ENCODE data around the gene HEY2.

Gene HEY2

DNA sequence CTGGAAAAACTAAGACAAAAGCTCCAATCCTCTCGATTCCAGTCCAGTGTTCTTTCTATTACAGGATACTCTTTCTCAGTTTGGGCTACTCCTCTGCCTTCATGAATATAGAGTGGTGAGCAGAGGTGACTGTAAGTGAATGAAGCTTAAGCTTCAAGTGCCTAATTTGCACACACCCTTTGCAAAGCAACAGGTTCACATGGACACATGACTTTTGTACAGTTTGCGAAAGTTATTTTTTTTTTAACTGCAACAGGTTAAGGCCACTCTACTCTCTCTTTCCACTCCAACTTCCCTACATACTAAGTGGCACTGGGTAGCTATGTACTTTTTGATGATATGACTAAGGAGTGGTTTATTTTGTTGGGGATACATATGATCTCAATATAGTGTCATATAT is 19.4 kb upstream of the HEY2 start:
- H3K27ac ChIP-seq: no peak overlapping the region

DNA sequence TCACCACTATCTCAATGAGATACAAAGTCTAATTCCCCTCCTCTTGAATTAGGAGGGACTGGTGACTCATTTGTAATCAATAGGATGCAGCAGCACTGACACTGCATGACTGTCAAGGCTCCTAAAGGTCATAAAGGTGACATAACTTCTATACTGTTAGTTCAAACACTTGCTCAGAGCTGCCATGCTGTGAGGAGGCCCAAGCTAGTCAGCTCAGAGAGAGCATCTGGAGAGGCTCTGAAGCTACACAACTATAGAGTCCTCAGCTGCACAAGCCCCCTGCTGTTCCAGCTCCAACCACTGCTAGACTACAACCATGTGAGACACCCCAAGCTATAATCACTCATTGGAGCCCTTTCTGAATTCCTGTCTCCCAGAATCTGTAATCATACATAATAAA is 17.0 kb upstream of the HEY2 start:
- in situ Hi-C loops (cut with HindIII; ENCODE audit: low pct_ligation_motif_present, low sequenced_read_pairs): no loop called here
- Histone ChIP-seq H3K36me3 (replicated peaks) (no peaks in the 10 kb centered on the region), H3K27me3 (replicated peaks) (no peaks in the 10 kb centered on the region), H3K27ac (no peak overlapping the region), H3K4me3 (ENCODE audit: low read depth, low read length) (no peak overlapping the region)
- TF ChIP-seq, protein P1, sequence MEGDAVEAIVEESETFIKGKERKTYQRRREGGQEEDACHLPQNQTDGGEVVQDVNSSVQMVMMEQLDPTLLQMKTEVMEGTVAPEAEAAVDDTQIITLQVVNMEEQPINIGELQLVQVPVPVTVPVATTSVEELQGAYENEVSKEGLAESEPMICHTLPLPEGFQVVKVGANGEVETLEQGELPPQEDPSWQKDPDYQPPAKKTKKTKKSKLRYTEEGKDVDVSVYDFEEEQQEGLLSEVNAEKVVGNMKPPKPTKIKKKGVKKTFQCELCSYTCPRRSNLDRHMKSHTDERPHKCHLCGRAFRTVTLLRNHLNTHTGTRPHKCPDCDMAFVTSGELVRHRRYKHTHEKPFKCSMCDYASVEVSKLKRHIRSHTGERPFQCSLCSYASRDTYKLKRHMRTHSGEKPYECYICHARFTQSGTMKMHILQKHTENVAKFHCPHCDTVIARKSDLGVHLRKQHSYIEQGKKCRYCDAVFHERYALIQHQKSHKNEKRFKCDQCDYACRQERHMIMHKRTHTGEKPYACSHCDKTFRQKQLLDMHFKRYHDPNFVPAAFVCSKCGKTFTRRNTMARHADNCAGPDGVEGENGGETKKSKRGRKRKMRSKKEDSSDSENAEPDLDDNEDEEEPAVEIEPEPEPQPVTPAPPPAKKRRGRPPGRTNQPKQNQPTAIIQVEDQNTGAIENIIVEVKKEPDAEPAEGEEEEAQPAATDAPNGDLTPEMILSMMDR (IDR thresholded peaks at IDR 0.05; ENCODE audit: low read depth, low read length, missing control alignments): no peak
- no peak for DNase-seq

More for the DNA sequence above, 19.4 kb upstream of the HEY2 start:
- no peak overlapping the region for H3K4me3 ChIP-seq (ENCODE audit: low read depth, low read length)
- TF ChIP-seq, protein P1 (IDR thresholded peaks at IDR 0.05; ENCODE audit: low read depth, low read length, missing control alignments): no peak
- H3K36me3 ChIP-seq (replicated peaks): no peaks in the 10 kb centered on the region
- DNase-seq: no peak
- in situ Hi-C loops (cut with HindIII; ENCODE audit: low pct_ligation_motif_present, low sequenced_read_pairs): no loop called here
- no peaks in the 10 kb centered on the region for H3K27me3 ChIP-seq (replicated peaks)

DNA sequence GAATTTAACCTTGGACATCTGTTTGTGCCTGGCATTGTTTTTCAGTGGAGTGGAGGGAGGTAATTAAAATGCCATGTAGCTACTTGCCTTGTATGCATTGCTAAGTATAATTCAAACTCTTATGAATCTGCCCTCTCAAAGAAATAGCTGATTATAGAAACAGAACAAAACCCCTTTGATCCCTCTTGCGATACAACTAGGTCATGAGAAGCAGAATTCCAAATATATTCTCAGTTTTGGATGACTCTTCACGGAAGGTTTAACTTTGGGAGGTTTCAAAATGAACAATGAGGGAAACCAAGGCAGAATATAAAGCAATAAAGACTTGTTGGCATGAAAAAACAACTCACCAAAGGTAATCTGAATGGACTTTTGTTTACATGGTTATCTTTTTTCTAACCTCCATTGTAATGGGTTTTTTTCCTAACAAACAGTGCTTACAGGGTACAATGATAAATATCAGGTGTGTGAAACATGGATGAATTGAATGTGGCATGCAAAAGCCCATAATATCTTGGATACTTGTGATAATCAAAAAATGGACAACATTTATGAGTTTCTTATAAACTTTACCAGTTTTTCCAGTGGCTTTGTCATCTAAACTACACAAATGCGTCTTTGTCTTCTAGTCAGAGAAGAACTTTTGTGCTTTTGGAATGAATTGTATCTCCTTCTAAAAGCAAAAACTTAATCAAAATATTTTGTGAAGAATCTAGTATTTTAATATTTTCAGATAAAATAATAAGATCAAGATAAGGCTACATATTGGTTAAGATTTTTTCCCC is 15.7 kb upstream of the HEY2 start:
- no peak for DNase-seq
- in situ Hi-C loops (cut with HindIII; ENCODE audit: low pct_ligation_motif_present, low sequenced_read_pairs): no loop called here
- TF ChIP-seq, protein P1 (IDR thresholded peaks at IDR 0.05; ENCODE audit: low read depth, low read length, missing control alignments): no peak
- no peaks in the 10 kb centered on the region for H3K27me3 ChIP-seq (replicated peaks)
- no peaks in the 10 kb centered on the region for H3K36me3 ChIP-seq (replicated peaks)
- no peak overlapping the region for H3K4me3 ChIP-seq (ENCODE audit: low read depth, low read length)
- no peak overlapping the region for H3K27ac ChIP-seq

DNA sequence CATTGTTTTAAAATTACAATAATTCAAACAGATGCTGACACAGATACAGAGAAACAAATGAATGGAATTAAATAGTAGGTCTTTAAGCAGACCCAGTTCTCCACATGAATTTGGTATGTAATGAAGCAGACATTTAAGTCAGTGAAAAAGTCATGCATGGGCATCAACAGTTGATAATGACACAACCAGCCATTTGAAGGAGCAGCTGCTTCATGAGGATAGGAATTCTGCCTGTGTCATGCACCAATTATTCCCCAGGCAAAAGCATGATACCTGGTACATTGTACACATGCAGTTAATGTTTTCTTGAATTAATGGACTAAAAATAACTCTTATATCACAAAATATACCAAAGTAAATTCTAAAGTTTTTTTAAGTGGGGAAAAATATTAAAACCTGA is 11.2 kb upstream of the HEY2 start:
- in situ Hi-C loops (cut with HindIII; ENCODE audit: low pct_ligation_motif_present, low sequenced_read_pairs): no loop called here
- Histone ChIP-seq H3K4me3 (ENCODE audit: low read depth, low read length) (no peak overlapping the region), H3K27ac (no peak overlapping the region), H3K36me3 (replicated peaks) (no peaks in the 10 kb centered on the region), H3K27me3 (replicated peaks) (no peaks in the 10 kb centered on the region)
- TF ChIP-seq, protein P1 (IDR thresholded peaks at IDR 0.05; ENCODE audit: low read depth, low read length, missing control alignments): no peak
- DNase-seq: no peak

DNA sequence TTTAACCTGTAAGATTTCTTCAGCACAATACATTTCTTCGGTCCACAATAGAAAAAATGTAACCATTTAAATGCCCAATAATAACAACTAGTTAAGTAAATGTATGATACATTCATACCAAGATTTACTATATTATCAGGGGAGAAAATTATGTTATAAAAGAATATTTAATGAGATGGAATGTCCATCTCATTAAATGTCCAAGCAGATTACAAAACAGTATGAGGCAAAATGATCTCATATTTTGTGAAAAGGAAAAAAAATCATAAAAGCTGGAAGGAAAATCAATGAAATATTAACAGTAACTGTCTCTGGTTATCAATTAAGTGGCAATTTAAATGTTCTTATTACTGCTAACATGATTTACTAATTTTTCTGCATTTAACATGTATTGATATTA is 10.1 kb upstream of the HEY2 start:
- TF ChIP-seq, protein P1 (IDR thresholded peaks at IDR 0.05; ENCODE audit: low read depth, low read length, missing control alignments): no peak
- in situ Hi-C loops (cut with HindIII; ENCODE audit: low pct_ligation_motif_present, low sequenced_read_pairs): no loop called here
- H3K27ac ChIP-seq: no peak overlapping the region
- no peaks in the 10 kb centered on the region for H3K36me3 ChIP-seq (replicated peaks)
- no peaks in the 10 kb centered on the region for H3K27me3 ChIP-seq (replicated peaks)
- no peak for DNase-seq
- H3K4me3 ChIP-seq (ENCODE audit: low read depth, low read length): no peak overlapping the region

DNA sequence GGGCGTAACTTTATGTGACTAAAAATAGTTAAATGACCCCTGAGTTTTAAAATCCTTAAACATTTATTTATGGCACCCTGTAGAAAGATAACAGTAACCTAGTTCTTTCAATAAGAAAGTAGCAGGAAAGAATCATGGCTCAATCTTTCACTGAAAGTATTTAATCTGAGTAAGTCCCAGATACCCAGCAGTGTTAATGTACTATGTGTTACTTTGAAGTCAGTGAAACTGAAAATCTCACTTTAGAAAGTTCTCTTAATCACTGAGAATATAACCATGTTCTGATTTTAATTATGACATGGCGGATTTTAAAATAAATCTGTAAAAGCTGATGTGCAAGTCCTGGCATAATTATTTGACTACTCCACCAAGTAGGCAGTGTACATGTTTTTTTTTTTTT is 8.1 kb upstream of the HEY2 start:
- H3K27me3 ChIP-seq (replicated peaks): no peaks in the 10 kb centered on the region
- DNase-seq: no peak
- no peaks in the 10 kb centered on the region for H3K36me3 ChIP-seq (replicated peaks)
- H3K27ac ChIP-seq: no peak overlapping the region
- TF ChIP-seq, protein P1 (IDR thresholded peaks at IDR 0.05; ENCODE audit: low read depth, low read length, missing control alignments): no peak
- no peak overlapping the region for H3K4me3 ChIP-seq (ENCODE audit: low read depth, low read length)
- in situ Hi-C loops (cut with HindIII; ENCODE audit: low pct_ligation_motif_present, low sequenced_read_pairs): no loop called here
